Fibroblast of villous mesenchyme (primary cell): ENCODE results near the gene COMT. TPM values are rescaled to one million over a fixed set of nuclear protein-coding genes. Genes with fewer than 3 reads are reported as not detected.
A peak's percentile ranks its signal among the peaks of the same experiment; 100 is the strongest.

ENCODE experiments used
- DNase-seq: peaks from one replicate; pipeline ENCODE4 v3.0.0-alpha.2; 2010; ENCODE audit warnings: low read depth
- H3K4me3 ChIP-seq: 2 replicates; pipeline ENCODE4 v1.5.1; 2011; ENCODE audit warnings: low read depth, mild to moderate bottlenecking, low read length
- total RNA-seq: library from RNA; depleted of rRNA; stranded (reverse); fragments of >200 nt; gene quantifications from 2 replicates; pipeline ENCODE4 v1.2.3, GENCODE V29; 2012
- TF ChIP-seq, protein P1 (sequence below): IDR thresholded peaks from 2 replicates; pipeline ENCODE4 v1.5.1; 2012; ENCODE audit warnings: low read depth, mild to moderate bottlenecking, low read length; ENCODE audit not compliant: insufficient read depth

Gene COMT
- total RNA-seq, 1 donor, result 173 TPM

GRCh38 chr22:19994851-19995610, 53.5 kb downstream of the COMT start:
- TF ChIP-seq, protein P1, sequence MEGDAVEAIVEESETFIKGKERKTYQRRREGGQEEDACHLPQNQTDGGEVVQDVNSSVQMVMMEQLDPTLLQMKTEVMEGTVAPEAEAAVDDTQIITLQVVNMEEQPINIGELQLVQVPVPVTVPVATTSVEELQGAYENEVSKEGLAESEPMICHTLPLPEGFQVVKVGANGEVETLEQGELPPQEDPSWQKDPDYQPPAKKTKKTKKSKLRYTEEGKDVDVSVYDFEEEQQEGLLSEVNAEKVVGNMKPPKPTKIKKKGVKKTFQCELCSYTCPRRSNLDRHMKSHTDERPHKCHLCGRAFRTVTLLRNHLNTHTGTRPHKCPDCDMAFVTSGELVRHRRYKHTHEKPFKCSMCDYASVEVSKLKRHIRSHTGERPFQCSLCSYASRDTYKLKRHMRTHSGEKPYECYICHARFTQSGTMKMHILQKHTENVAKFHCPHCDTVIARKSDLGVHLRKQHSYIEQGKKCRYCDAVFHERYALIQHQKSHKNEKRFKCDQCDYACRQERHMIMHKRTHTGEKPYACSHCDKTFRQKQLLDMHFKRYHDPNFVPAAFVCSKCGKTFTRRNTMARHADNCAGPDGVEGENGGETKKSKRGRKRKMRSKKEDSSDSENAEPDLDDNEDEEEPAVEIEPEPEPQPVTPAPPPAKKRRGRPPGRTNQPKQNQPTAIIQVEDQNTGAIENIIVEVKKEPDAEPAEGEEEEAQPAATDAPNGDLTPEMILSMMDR, result no peak
- no peak for DNase-seq
- no peak overlapping the region for H3K4me3 ChIP-seq

- DNase-seq, result peak; percentile 34
- no peak overlapping the region for H3K4me3 ChIP-seq
- TF ChIP-seq, protein P1, result no peak
Measured at GRCh38 chr22:19995611-19996339, 54.2 kb downstream of the COMT start.

GRCh38 chr22:19996694-19997384, 55.3 kb downstream of the COMT start:
- no peak overlapping the region for H3K4me3 ChIP-seq
- no peak for DNase-seq
- TF ChIP-seq, protein P1, result no peak

- TF ChIP-seq, protein P1, result no peak
- no peak overlapping the region for H3K4me3 ChIP-seq
- DNase-seq, result no peak
Measured at GRCh38 chr22:19997561-19998231, 56.1 kb downstream of the COMT start.

DNA sequence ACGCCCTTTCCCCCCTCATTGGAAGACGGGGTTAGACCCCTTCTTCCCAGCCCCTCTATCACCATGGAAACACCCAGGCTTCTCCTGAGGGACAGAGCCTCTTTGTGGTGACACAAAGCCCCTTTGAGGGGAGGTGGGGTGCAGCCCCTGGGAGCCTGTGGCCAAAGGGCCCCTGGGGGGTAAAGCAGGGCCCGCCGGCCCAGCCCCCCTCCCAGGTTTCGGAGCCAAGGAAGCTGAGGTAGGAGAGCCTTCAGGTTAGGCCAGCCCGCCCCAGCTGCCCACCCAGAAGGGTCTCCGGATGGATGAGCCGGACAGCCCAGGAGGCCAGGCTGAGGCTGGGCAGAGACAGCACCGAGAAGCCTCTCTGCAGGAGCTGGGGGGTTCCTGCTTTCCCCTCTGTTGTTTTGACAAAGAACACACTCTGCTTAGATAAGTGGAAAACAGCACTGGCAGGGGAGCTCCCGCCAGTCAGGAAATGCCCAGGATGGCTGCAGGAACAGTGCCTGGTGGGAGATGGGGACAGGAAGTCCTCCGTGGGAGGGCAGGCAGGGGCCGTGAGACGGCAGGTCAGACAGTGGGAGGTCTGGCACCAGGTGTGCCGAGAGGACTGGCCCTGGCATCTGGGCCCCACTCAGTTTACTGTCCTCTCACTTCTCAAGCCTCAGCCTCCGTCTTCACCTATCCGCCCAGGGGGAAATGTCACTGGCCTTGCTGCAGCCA, 56.8 kb downstream of the COMT start:
- DNase-seq, result no peak
- TF ChIP-seq, protein P1, result no peak
- no peak overlapping the region for H3K4me3 ChIP-seq
